ENCODE data around the gene CARS1.
"Not testable (repeated sequence)": the region's sequence is repeated elsewhere in the genome, so short reads cannot be mapped to it uniquely, and the experiment has no call there.

Gene CARS1

DNA sequence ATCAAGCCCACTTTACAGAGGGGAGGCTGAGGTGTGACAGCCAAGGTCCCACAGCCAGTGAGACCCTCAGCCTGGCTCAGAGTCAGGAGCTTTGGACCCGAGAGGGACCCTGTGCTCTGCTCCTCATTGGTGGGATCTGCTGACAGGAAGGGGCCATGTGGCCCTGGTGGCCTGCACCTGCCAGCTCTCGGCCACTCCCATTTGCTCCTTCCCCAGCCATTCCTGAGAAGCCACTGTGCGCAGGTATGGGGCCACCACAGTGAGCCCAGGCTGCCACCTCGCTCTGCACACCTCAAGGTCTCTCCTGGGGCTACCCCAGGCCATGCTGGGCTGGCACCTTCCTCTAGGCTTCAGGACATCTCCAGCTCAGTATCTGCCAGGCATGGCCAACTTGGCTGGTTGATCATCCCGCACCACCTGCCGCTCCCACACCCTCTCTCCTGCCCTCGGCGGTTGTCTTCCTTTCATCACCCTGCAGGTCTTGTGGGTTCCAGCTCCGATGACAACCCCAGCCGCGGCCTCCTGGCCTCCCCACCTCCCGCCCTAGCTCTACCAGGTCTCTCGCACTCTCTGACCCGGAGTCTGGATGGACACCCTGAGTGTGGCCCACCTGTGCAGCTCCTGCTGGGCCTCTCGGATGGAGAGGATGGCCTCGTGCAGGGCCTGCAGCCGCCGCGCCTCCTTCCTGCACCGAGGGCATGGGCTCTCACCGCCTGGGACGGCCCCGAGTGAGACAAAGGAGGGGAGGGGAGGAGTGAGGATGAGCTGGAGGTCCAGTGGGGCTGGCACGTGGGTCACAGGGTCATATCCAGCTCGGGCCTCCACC lies 32.2 kb upstream of the CARS1 start:
- no peak for DNase-seq

GRCh38 chr11:3088806-3089205 lies 31.6 kb upstream of the CARS1 start:
- no peak for DNase-seq

- DNase-seq: no peak
Observed at GRCh38 chr11:3087821-3088800, 30.9 kb upstream of the CARS1 start.

GRCh38 chr11:3087373-3087772 lies 30.1 kb upstream of the CARS1 start:
- no peak for DNase-seq

- no peak for DNase-seq
Observed at GRCh38 chr11:3086671-3087150, 29.5 kb upstream of the CARS1 start.

DNA sequence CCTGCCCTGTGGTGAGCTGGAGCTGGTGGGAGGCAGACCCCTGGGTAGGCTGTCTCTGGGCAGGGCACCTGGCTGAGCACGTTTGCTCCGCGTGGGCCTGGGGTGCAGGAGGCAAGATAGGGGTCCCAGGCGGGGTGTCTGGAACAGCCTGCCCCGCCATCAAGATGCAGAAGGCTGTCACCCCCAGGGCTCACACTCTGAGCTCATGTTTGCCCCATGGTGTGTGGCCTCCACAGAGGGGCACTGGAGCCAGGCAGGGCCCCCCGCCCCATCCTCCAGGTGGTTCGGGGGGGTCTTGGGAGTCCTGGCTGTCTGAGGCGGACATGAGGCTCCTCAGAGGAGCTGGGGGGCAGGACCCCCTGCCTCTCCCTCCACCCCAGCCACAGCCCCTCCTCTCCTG lies 28.9 kb upstream of the CARS1 start:
- no peak for DNase-seq

DNA sequence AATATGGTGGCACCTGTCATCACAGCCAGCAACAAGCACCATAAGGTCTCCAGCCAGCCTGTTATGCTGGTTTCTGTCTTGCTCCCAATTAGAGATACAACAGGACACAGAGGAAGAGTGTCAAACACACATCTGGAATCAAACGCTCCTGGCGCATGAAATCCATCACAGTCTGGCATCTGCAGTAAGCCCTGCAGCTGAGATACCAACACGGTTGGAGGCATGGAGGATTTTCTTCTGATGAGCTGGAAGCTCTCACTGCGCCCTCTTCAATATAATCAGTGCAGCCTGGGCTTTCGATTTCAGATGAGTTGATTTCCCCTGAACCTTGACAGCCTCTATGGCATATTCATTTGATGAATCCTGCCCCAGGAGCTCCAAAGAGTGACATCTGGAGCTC lies 27.8 kb upstream of the CARS1 start:
- DNase-seq: no peak

- no peak for DNase-seq
Observed at GRCh38 chr11:3083321-3083720, 26.1 kb upstream of the CARS1 start.

- DNase-seq: no peak
Observed at GRCh38 chr11:3081386-3081751, 24.1 kb upstream of the CARS1 start.

DNA sequence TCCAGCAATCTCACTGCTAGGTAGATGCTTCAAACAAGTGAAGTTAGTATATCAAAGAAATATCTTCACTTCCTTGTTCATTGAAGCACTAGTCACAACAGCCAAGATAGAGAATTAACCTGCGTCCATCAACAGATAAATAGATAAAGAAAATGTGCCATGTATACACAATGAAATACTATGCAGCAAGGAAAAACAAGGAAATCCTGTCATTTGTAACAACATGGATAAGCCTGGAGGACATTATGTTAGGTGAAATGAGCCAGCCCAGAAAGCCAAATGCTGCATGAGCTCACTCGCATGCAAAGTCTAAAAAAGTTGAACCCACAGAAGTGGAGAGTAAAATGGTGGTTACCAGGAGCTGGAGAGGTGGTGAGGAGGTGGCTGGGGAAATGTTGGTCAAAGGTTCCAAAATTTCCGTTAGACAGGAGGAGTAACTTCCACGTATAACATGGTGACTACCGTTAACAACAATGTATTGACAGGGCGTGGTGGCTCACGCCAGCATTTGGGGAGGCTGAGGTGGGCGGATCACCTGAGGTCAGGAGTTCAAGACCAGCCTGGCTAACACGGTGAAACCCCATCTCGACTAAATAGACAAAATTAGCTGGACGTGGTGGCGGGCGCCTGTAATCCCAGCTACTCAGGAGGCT lies 23.6 kb upstream of the CARS1 start:
- no peak for DNase-seq

GRCh38 chr11:3080104-3080503 lies 22.9 kb upstream of the CARS1 start:
- DNase-seq: no peak

- DNase-seq: no peak
Observed at GRCh38 chr11:3077846-3078440, 20.7 kb upstream of the CARS1 start.

- no peak for DNase-seq
Observed at GRCh38 chr11:3077189-3077836, 20.1 kb upstream of the CARS1 start.

- DNase-seq: no peak
Observed at GRCh38 chr11:3074912-3075589, 17.8 kb upstream of the CARS1 start.

DNA sequence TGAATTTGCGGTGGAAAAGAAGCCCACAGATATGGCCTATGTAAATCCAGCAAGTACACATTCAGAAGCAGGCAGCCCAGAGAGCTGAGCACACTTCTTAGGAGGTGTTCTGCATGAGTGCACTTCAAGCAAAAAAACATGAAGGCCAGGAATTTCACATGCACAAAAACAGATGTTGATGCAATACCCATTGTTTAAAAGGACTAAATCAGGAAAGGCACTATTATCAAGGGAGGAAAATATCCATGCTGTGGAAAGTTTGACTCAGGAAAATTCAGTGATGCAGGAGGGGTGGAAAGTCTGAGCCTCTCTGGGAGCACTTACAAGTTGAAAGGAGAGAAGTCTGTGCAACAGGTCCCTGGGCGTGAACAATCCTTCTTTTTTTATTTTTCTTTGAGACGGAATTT lies 15.8 kb upstream of the CARS1 start:
- DNase-seq: no peak

- DNase-seq: no peak
Observed at GRCh38 chr11:3069425-3069824, 12.2 kb upstream of the CARS1 start.

GRCh38 chr11:3066308-3066707 lies 9.1 kb upstream of the CARS1 start:
- DNase-seq: not testable (repeated sequence)

GRCh38 chr11:3064709-3065108 lies 7.5 kb upstream of the CARS1 start:
- DNase-seq: not testable (repeated sequence)

DNA sequence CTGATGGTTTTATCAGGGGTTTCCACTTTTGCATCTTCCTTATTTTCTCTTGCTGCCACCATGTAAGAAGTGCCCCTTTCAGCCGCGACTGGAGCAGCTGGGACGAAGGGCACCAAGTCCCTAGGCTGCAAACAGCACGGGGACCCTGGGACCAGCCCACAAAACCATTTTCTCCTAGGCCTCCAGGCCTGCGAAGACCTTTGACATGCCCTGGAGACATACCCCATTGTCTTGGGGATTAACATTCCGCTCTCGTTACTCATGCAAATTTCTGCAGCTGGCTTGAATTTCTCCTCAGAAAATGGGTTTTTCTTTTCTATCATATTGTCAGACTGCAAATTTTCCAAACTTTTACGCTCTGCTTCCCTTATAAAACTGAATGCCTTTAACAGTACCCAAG lies 6.7 kb upstream of the CARS1 start:
- DNase-seq: not testable (repeated sequence)

GRCh38 chr11:3063432-3063831 lies 6.2 kb upstream of the CARS1 start:
- not testable (repeated sequence) for DNase-seq

DNA sequence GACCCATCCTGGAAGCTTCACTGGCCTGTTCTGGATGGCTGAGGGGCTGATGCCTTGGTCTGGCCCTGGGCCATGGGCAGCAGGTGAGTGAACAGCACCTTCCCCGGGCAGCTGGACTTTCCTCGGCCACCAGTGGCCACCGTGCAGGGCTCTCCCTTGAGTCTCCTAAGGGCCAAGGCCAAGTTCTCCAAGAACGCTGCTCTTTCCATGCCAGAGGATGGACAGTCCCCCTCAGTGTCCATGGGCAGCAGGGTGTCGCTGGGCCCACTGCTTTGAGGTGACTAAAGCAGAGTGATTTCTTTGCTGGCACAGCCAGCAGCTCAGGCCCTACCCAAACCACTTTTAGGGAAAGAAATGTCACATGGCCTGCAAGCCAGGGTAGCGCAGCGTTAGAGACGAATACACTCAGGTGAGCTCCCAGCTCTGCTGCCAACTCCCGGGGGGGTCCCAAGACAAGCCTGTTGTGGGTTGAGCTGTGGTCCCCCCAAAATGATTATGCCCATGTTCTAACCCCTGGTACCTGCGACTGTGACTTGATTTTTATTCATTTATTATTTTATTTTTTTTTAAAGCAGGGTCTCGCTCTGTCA lies 3.3 kb upstream of the CARS1 start:
- no peak for DNase-seq

Data from activated T-cell treated with anti-CD3 and anti-CD28 coated beads for 4 hours (primary cell).